Measurements from ENCODE around the gene DLGAP4.

- TF ChIP-seq CTCF (conservative IDR thresholded peaks at IDR 0.05 in 1 of 2, IDR thresholded peaks at IDR 0.05 in 1 of 2; ENCODE audit: extremely low read depth in 1 of 2, insufficient read depth in 1 of 2, low read depth in 1 of 2, low read length in 2 of 2) (peak; percentile 37 to 47), EZH2 (IDR thresholded peaks at IDR 0.05; ENCODE audit: borderline replicate concordance, low read length) (no peak)
These were observed 32.5 kb upstream of the DLGAP4 start for GRCh38 chr20:36273414-36274180.
